Activated T-helper 17 cell treated with anti-CD3 and anti-CD28 coated beads, Interleukin-2, amount 50 U/mL, for 72 hours (primary cell): Measurements from ENCODE around the gene RARB. TPM values are rescaled to one million over a fixed set of nuclear protein-coding genes. Genes with fewer than 3 reads are reported as not detected.

Experiments
- ATAC-seq: fragments of 150-1000 bp; cut with Tn5 transposase; replicated peaks from 2 replicates; pipeline ENCODE4 v1.10.0; 2021; ENCODE audit warnings: mild to moderate bottlenecking, moderate library complexity
- H3K27ac Mint-ChIP-seq: one replicate; pipeline ENCODE4 v1.8.0; 2022; ENCODE audit warnings: mixed read lengths
- H3K27me3 Mint-ChIP-seq: one replicate; pipeline ENCODE4 v1.8.0; 2022; ENCODE audit warnings: mixed read lengths
- H3K36me3 Mint-ChIP-seq: one replicate; pipeline ENCODE4 v1.8.0; 2022; ENCODE audit warnings: low read depth, mild to moderate bottlenecking, mixed read lengths
- H3K4me1 Mint-ChIP-seq: one replicate; pipeline ENCODE4 v1.8.0; 2022; ENCODE audit warnings: mixed read lengths
- H3K4me3 Mint-ChIP-seq: one replicate; pipeline ENCODE4 v1.8.0; 2022; ENCODE audit warnings: mild to moderate bottlenecking, mixed read lengths
- H3K9me3 Mint-ChIP-seq: one replicate; pipeline ENCODE4 v1.8.0; 2022; ENCODE audit warnings: mixed read lengths
- total RNA-seq, 2 donors: library from RNA; stranded (reverse); gene quantifications; one replicate each; pipeline ENCODE4 v1.2.3, GENCODE V29; 2022

The RARB gene
- total RNA-seq, 2 donors from 2014 or later, result not detected

DNA sequence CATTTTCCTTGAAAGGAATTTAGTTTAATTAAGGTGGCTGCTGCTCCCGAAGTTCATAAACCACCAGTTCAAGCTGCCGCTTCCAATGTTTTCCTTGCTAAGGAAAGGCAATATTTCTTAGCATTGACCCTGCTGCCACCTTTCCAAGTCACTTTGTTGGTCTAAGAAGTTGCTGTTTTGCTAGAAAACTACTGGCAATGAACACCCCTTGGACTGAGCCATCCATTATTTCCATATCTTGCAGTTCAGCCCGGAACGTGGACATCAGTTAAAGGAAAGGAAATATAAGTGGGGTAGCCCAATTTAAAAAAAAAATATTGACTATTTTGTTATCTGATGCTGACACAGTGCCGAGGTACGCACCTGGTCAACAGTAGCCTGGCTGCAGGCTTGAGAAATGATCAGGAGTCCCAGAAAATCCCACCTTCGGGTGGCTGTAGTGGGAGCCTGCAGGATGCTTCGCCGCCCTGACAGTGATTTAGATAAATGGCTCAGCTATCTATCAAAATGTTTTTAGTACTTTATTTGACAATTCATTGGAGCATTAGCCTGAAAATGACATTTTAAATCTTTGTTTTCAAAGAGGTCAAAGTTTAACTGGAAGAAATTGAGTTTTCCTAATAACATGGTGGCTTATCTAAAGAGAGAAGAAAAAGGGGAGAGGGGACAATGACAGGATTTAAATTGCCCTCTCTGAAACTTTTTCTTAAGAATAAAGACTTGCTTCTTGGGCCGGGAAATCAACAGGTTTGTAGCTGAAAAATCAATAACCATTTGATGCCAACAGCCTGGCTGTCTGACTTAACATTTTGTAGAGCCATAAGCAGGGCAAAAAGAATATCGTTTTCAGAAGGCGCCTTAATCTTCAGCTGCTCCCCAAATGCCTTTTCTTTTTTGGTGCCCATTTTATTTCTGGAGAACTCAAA lies 1.6 kb downstream of the RARB start:
- ATAC-seq, result no peak
- H3K9me3 Mint-ChIP-seq, result no peaks in the 10 kb centered on the region
- no peak overlapping the region for H3K27ac Mint-ChIP-seq
- H3K4me3 Mint-ChIP-seq, result no peak overlapping the region
- peaks cover 56% of the 10 kb centered on the region for H3K27me3 Mint-ChIP-seq
- no peaks in the 10 kb centered on the region for H3K4me1 Mint-ChIP-seq
- no peaks in the 10 kb centered on the region for H3K36me3 Mint-ChIP-seq

DNA sequence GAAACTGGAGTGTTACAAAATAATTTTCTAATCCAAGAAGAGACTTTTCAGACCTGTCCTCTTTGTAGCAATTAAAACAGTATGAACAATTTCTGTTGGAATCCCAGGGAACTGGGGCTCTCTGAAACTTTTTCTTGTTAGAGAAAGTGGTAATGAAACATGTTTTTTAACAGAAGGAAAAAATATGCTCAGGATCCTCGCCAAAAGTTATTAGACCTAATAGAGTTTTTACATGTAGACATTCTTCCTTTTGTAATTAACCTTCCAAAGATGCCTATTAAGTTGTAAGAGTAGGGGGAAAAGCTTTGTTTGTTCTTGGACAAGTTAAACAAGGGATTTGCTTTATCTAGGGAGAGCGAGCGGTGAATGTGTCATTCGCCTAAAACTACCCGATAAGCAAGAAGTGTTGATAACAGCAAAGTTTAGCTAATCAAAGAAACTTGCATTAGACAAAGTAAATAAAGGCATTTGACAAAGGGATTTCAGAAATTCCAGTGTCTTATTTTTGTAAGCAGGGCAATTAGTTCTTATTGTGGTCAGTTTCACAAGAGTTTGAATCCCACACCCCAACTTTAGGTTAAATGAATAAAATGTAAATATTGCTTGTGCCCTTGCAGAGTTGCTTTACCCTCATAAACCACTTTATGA lies 2.3 kb downstream of the RARB start:
- ATAC-seq, result no peak
- no peak overlapping the region for H3K4me3 Mint-ChIP-seq
- no peak overlapping the region for H3K27ac Mint-ChIP-seq
- H3K36me3 Mint-ChIP-seq, result no peaks in the 10 kb centered on the region
- no peaks in the 10 kb centered on the region for H3K9me3 Mint-ChIP-seq
- no peaks in the 10 kb centered on the region for H3K4me1 Mint-ChIP-seq
- peaks cover 52% of the 10 kb centered on the region for H3K27me3 Mint-ChIP-seq

DNA sequence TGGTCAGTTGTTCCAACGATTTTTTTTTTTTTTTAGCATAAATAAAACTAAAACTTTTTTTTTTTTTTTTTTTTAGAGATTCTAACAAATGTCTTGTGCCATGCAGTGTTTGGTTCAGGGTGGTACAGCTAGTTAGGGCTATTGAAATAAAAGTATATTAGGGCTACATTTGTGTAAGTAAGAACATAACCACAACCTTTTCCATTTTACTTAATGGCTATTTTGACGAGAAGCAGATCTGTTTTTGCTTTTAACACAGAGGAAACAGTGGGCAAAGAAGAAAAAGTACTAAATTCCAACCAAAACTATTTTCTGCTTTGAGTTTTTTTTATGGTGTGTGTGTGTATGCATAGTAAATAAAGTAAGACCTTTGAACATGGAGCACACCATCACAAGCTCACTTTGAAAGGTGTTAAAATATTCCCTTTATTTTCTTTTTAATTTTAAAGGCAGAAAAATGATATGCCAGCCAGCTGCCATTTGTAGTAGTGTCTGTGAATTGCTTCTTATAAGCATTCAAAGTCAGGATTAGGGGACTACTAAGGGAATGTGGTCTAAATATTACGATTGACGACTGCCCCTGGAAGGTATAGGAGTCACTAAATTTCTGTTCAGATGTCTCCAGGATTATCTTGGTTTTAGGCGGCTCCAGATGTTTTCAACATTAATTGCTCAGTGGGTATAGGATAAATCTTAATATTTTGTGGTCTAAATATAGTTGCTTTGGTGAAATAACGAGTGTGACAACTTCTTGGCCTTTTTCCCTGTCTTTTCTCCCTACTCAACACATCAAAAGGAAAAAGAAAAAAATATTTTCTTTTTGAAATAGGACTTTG lies 3.1 kb downstream of the RARB start:
- H3K36me3 Mint-ChIP-seq, result no peaks in the 10 kb centered on the region
- no peak for ATAC-seq
- H3K4me1 Mint-ChIP-seq, result no peaks in the 10 kb centered on the region
- H3K4me3 Mint-ChIP-seq, result no peak overlapping the region
- H3K9me3 Mint-ChIP-seq, result no peaks in the 10 kb centered on the region
- H3K27me3 Mint-ChIP-seq, result peaks cover 44% of the 10 kb centered on the region
- no peak overlapping the region for H3K27ac Mint-ChIP-seq

DNA sequence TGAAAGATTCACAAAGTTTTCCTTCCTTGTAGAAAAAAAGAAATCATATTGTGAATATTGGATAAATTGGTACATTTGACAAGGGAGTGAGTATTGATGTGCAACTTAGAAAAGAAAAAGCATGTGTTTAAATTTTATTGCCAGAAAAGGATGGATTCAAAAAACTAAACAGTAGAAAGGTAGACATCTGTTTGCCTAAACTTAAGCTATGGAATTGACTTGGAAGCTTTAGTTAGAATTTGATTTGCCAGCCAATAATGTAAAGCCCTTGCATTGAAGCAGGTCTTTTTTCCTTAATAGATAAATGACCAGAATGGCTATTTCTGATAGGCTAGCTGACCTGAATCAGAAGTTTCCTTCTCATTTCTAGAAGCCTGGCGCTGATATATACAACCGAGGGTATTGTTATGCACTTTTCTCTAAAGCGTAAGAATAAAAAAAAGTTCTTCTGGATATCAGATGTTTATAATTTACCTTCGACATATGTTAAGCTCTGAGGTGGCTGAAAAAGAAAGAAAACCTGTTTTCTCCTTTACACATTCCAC lies 4.2 kb downstream of the RARB start:
- Mint-ChIP-seq H3K4me3 (no peak overlapping the region), H3K27me3 (peaks cover 39% of the 10 kb centered on the region), H3K36me3 (no peaks in the 10 kb centered on the region), H3K27ac (no peak overlapping the region), H3K4me1 (no peaks in the 10 kb centered on the region), H3K9me3 (no peaks in the 10 kb centered on the region)
- ATAC-seq, result no peak

DNA sequence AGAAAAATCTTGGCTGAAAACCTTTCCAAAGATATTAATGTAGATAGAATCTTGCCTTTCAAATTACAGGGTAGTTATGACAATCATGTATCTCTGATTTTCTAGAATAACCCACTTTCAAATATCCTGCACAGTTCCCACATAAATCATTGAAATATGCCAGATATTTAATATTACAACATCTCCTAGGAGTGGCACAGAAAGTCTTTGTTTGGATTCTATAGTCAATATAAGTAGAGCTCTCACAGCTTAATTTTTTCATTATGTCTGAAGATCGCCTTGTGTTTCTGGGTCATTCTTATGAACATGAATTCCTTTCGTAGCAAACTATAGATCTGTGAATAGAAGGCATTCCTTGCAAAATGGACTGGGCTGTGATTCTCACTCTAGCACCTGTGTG lies 5.0 kb downstream of the RARB start:
- H3K36me3 Mint-ChIP-seq, result no peaks in the 10 kb centered on the region
- peaks cover 32% of the 10 kb centered on the region for H3K27me3 Mint-ChIP-seq
- H3K9me3 Mint-ChIP-seq, result no peaks in the 10 kb centered on the region
- ATAC-seq, result no peak
- H3K4me3 Mint-ChIP-seq, result no peak overlapping the region
- H3K4me1 Mint-ChIP-seq, result no peaks in the 10 kb centered on the region
- no peak overlapping the region for H3K27ac Mint-ChIP-seq

DNA sequence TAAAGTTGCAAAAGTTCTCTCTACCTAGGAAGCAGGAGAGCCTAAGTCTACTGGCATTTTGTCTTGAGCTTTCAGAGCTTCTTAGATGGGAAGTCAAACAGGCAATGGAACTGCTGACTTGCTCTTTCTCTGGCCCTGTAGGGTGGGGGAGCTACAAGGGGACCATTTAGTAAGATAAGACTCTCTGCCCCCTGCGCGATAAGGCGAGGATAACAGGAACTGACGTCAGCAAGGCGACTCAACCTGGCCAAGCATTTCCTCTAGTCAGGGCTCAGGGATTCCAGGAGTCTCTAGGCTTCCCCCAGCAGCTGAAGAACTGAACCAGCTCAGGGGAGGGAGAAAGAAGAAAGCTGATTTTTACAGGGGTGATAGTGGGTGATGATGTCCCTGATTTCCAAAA lies 5.8 kb downstream of the RARB start:
- Mint-ChIP-seq H3K9me3 (no peaks in the 10 kb centered on the region), H3K27ac (no peak overlapping the region), H3K36me3 (no peaks in the 10 kb centered on the region), H3K27me3 (peaks cover 24% of the 10 kb centered on the region), H3K4me3 (no peak overlapping the region), H3K4me1 (no peaks in the 10 kb centered on the region)
- no peak for ATAC-seq

DNA sequence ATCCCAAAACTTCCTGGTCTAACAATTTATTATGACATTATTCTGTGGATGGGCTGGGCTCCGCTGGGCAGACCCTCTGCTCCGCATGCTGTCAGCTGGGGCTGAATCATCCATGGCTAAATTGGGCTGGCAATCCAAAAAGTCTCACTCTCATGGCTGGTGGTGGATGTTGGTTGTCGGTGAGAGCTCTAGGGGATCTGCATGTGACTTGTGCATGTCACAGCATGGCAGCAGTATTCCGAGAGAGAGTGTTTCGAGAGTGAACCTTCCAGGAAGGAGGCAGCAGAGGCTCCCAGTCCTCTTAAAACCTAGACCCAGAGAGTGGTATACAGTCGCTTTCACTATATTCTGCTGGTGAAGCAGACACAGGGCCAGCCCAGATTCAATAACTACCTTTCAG lies 9.9 kb downstream of the RARB start:
- H3K36me3 Mint-ChIP-seq, result no peaks in the 10 kb centered on the region
- H3K27ac Mint-ChIP-seq, result no peak overlapping the region
- no peaks in the 10 kb centered on the region for H3K9me3 Mint-ChIP-seq
- no peaks in the 10 kb centered on the region for H3K4me1 Mint-ChIP-seq
- H3K4me3 Mint-ChIP-seq, result no peak overlapping the region
- no peak for ATAC-seq
- peaks cover 12% of the 10 kb centered on the region for H3K27me3 Mint-ChIP-seq

DNA sequence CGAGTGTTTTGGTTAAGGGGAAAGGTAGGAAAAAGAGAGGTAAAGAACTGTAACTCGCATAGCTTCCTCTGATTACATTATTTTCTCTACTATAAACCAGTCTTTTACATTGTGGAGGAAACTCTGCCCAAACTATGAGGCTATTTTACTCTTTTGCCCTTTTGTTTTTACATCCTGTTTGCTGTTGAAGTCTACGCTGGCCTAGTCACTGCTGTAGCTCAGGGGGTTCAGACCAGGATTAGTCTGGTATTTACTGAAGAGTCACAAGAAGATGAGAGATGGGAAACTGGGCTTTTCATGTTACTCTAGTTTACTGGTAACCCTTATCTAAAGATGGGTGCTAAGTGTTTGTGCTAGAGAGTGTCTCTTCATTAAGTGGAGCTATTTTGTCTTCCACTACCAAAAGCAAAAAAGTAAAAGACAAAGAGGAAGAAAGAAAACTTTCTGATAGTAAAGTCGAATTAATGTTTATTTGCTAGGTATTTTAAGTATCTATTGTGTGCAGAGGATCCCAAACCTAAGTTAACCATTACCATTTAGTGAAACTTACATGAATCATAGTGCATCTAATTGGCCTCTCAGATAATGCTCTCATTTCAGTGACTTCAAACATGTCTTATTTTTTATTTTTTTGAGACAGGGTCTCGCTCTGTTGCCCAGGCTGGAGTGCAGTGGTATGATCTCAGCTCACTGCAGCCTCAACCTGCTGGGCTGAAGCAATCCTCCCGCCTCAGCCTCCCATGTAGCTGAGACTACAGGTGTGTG lies 10.9 kb downstream of the RARB start:
- Mint-ChIP-seq H3K4me1 (no peaks in the 10 kb centered on the region), H3K27me3 (peaks cover 3% of the 10 kb centered on the region), H3K9me3 (no peaks in the 10 kb centered on the region), H3K36me3 (no peaks in the 10 kb centered on the region), H3K27ac (no peak overlapping the region), H3K4me3 (no peak overlapping the region)
- ATAC-seq, result no peak

DNA sequence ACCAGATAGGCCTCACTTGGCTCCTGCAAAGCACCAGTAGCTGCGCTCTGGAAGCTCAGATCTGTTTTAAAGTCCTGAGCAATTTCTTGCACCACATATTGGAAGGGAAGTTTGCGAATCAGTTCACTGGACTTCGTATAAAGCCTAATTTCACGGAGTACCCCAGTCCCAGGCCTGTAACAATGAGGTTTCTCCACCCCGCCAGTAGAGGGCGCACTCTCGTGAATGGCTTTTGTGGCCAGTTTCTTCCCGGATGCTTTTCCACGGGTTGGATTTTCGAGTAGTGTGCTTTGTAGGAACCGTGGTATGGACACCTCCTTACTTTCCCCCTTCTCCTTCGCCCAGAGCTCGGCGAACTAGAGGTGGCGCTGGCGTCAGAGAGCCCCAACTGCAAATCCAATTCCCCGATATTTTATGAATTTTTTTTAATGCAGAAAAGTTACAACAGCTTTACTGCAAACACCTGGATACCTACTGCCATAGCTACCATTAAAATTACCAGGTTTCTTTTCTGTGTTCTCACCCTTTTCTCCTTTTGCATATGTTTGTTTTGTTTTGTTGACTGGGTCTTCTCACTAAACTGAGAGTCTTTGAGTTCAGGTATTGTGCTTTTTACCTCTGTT lies 13.3 kb downstream of the RARB start:
- Mint-ChIP-seq H3K36me3 (no peaks in the 10 kb centered on the region), H3K4me3 (no peak overlapping the region), H3K9me3 (no peaks in the 10 kb centered on the region), H3K27ac (no peak overlapping the region), H3K27me3 (peaks cover 3% of the 10 kb centered on the region), H3K4me1 (no peaks in the 10 kb centered on the region)
- no peak for ATAC-seq

DNA sequence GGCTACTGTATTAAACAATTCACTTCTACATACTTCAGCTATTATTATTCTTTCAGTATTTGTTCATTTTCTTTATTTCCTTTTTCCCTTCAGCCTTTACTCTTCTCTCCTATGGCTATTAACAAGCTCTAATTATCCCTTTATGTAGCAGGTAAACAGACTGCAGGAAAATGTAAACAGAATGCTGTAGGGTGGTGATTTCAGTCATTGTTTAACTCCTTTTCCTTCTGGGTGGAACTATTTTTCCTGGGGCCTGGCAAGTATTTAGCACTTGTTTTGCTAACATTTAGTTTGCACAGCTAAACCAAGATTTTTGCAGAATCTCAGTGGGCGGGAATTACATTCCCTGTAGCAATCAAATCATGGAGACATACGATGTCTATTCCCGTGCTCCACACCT lies 14.4 kb downstream of the RARB start:
- Mint-ChIP-seq H3K4me3 (no peak overlapping the region), H3K27me3 (peaks cover 3% of the 10 kb centered on the region), H3K27ac (no peak overlapping the region), H3K36me3 (no peaks in the 10 kb centered on the region), H3K4me1 (no peaks in the 10 kb centered on the region), H3K9me3 (no peaks in the 10 kb centered on the region)
- no peak for ATAC-seq

DNA sequence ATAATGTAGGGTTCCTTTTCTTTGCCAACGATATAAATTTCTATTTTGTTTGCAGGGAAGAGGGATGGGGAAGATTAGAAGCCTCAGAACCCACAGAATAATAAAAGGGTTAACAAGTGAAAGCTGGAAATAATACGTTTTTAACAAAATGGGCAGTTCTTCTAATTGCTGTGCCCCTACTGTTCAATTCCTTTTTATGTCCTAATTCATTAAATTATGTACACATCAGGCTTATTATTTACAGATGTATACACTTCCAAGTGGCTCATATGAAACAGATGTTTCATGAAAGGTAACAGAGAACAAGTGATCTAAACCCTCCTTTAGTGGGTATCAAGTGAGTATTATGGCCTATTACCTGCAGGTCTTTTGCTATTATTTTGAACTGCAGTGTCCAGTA lies 16.2 kb downstream of the RARB start:
- Mint-ChIP-seq H3K4me3 (no peak overlapping the region), H3K4me1 (no peaks in the 10 kb centered on the region), H3K36me3 (no peaks in the 10 kb centered on the region), H3K27me3 (peaks cover 3% of the 10 kb centered on the region), H3K9me3 (no peaks in the 10 kb centered on the region), H3K27ac (no peak overlapping the region)
- no peak for ATAC-seq

DNA sequence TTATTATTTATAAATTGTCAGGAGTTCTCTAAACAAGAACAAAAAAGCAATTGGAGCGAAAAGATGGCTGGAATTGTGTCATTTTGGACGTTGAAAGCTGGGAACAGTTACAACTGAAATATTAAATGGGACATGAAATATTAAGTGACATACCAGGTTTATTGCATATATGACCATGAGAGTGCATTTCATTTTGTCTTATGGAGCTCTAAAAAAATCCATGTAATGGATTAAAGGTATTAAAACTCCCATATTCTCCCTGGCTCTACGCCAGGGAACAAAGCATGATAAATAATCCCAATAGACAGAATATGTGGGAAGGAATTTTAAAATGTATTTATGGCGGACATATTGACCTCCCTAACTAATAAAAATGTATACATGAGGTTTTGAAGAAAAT lies 17.7 kb downstream of the RARB start:
- no peaks in the 10 kb centered on the region for H3K4me1 Mint-ChIP-seq
- no peaks in the 10 kb centered on the region for H3K36me3 Mint-ChIP-seq
- ATAC-seq, result no peak
- H3K27me3 Mint-ChIP-seq, result peaks cover 3% of the 10 kb centered on the region
- H3K27ac Mint-ChIP-seq, result no peak overlapping the region
- H3K9me3 Mint-ChIP-seq, result no peaks in the 10 kb centered on the region
- H3K4me3 Mint-ChIP-seq, result no peak overlapping the region

DNA sequence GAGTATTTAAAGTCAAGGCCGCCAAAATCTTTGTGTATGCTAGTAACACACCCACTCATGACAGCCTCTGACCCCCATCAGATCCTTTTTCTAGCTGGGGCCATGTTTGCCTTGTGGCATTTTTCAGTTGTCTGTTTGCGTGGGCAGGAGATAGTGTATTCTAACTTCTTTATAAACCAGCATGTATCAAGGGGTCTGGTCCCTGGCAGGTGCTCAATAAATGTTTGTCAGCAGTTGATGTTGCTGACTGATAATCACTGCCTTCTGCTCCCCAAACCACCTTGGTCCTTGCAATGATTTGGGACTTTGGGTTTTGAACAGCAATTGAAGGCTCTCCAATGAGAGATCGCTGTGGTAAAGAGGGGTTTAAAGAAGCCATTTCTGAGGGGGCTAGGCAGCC lies 19.2 kb downstream of the RARB start:
- no peak for ATAC-seq
- Mint-ChIP-seq H3K9me3 (no peaks in the 10 kb centered on the region), H3K27me3 (peaks cover 3% of the 10 kb centered on the region), H3K27ac (no peak overlapping the region), H3K36me3 (no peaks in the 10 kb centered on the region), H3K4me3 (no peak overlapping the region), H3K4me1 (no peaks in the 10 kb centered on the region)
